Testis (tissue), 3 donors: ENCODE measurements around the gene EHMT1. TPM values are rescaled to one million over a fixed set of nuclear protein-coding genes. Genes with fewer than 3 reads are reported as not detected.
A peak's percentile ranks its signal among the peaks of the same experiment; 100 is the strongest.

Experiments
- DNase-seq: peaks from one replicate; pipeline ENCODE4 v3.0.0-alpha.2; 2019
- H3K27ac ChIP-seq, 2 donors: fragments of 200-600 bp; sonication (generic); one replicate each; pipeline ENCODE4 v1.5.1; 2019
- H3K27me3 ChIP-seq: fragments of 200-600 bp; sonication (generic); one replicate; pipeline ENCODE4 v1.5.1; 2019
- H3K36me3 ChIP-seq: fragments of 200-600 bp; sonication (generic); one replicate; pipeline ENCODE4 v1.5.1; 2017; ENCODE audit warnings: low read depth; ENCODE audit errors: missing control alignments
- H3K4me1 ChIP-seq: fragments of 200-600 bp; sonication (generic); one replicate; pipeline ENCODE4 v1.5.1; 2019
- H3K4me3 ChIP-seq, 2 donors: fragments of 200-600 bp; sonication (generic); one replicate each; pipeline ENCODE4 v1.5.1; 2017 to 2019
- H3K9me3 ChIP-seq: fragments of 200-600 bp; sonication (generic); one replicate; pipeline ENCODE4 v1.5.1; 2017
- POLR2A ChIP-seq: fragments of 450-650 bp; IDR thresholded peaks from one replicate; pipeline ENCODE4 v1.6.1; 2017; ENCODE audit warnings: antibody characterized with exemption, mild to moderate bottlenecking, moderate library complexity
- WGBS, 2 donors: methylation state at CpG; one replicate each; pipeline ENCODE4 v1.1.5; 2018; 5-methylcytosine and 5-hydroxymethylcytosine counted together
- intact Hi-C: fragments of 100-400 bp; cut with DNase I; formaldehyde crosslinking; loops from one replicate; pipeline ENCODE4 v1.15.1; 2023; ENCODE audit warnings: low total_unique reads
- polyA plus RNA-seq: library from polyadenylated mRNA; stranded (reverse); fragments of 350-450 nt; fragmentation: Illumina TruSeq; extraction: RNeasy Lipid Tissue Mini Kit (QIAGEN cat#74804); gene quantifications from one replicate; pipeline ENCODE4 v1.2.3, GENCODE V29; 2014; ENCODE audit warnings: low read depth, low replicate concordance; ENCODE audit not compliant: insufficient read depth
- total RNA-seq, 2 donors: library from RNA; depleted of rRNA; stranded (reverse); fragments of >200 nt; gene quantifications; one replicate each; pipeline ENCODE4 v1.2.3, GENCODE V29; 2016
- TF ChIP-seq, protein P1 (sequence below), 3 experiments: fragments of 450-650 bp in 2 of 3; fragments of 200-600 bp in 1 of 3; sonication (generic) in 1 of 3; IDR thresholded peaks; one replicate each; pipeline ENCODE4 v1.5.1; 2016 to 2019; ENCODE audit warnings: antibody characterized with exemption in 3 of 3, mild to moderate bottlenecking in 2 of 3, moderate library complexity in 1 of 3

The EHMT1 gene
- total and polyA plus RNA-seq, 3 donors from 2014 or later = 116 to 207 (median 193) TPM

DNA sequence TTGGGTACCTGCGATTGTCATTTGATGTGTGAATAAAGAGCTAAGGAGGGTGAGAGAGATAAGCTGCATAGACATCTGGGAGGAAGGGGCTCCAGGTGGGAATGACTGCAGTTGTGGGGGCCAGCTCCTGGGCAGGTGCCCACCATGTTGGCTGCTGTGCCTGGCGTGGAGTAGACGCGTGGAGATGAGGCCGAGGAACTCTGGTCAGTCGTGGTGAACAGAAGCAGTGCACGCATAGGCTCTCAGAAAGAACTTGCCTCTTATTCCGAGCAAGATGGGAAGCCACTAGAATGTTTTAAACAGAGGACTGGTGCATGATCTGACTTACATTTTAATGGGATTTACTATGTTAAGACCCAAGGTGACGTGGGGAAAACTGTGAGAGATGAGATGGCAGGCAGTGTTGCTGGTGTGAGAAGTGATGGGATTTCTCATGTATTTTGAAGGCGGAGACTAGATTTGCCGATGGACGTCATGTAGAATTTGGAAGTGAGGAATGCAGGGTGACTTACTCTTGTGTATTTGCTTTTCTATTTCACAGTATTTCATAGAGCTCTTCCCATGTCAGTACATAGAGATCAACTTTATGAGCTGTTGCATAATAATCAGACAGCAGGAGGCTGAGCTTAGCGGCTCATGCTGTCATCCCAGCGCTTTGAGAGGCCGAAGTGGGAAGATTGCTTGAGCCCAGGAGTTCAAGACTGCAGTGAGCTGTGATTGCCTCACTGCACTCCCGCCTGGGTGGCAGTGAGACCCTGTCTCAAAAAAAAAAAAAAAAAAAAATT, 71.1 kb downstream of the EHMT1 start:
- Histone ChIP-seq H3K4me3 (no peak overlapping the region), H3K27me3 (no peaks in the 10 kb centered on the region), H3K36me3 (no peaks in the 10 kb centered on the region), H3K27ac (no peak overlapping the region), H3K4me1 (peaks cover 22% of the 10 kb centered on the region), H3K9me3 (no peaks in the 10 kb centered on the region)
- intact Hi-C loops = no loop called here
- 85 to 89% methylated on average over 16 of the region's 16 CpGs for WGBS, 2 donors
- no peak for TF ChIP-seq POLR2A
- TF ChIP-seq, protein P1, sequence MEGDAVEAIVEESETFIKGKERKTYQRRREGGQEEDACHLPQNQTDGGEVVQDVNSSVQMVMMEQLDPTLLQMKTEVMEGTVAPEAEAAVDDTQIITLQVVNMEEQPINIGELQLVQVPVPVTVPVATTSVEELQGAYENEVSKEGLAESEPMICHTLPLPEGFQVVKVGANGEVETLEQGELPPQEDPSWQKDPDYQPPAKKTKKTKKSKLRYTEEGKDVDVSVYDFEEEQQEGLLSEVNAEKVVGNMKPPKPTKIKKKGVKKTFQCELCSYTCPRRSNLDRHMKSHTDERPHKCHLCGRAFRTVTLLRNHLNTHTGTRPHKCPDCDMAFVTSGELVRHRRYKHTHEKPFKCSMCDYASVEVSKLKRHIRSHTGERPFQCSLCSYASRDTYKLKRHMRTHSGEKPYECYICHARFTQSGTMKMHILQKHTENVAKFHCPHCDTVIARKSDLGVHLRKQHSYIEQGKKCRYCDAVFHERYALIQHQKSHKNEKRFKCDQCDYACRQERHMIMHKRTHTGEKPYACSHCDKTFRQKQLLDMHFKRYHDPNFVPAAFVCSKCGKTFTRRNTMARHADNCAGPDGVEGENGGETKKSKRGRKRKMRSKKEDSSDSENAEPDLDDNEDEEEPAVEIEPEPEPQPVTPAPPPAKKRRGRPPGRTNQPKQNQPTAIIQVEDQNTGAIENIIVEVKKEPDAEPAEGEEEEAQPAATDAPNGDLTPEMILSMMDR (IDR thresholded peaks at IDR 0.05) = no peak
- no peak for DNase-seq

DNA sequence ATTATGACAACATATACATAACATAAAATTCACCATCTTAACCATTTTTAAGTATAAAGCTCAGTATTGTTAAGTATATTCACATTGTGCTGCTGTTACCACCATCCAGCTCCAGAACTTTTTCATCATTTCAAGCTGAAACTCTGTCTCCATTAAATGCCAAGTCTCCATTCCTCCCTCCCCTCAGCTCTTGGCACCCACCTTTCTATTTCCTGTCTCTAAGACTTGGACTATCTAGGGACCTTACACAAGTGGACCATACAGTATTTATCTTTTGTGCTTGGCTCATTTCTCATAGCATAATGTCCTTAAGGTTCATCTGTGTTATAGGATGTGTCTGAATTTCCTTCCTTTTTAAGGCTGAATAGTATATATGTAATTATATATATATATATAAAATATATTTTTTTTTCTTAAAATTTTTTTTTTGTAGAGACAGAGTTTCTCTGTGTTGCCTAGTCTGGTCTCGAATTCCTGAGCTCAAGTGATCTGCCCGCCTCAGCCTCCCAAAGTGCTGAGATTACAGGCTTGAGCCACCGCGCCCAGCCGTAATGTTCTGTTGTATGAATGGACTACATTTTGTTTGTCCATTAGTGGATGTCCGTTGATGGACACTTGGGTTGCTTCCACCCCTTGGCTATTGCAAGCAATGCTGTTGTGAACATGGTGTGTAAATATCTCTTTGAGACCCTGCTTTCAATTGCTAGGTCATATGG, 72.3 kb downstream of the EHMT1 start:
- Histone ChIP-seq H3K4me3 (no peak overlapping the region), H3K4me1 (peaks cover 33% of the 10 kb centered on the region), H3K27me3 (no peaks in the 10 kb centered on the region), H3K27ac (no peak overlapping the region), H3K9me3 (no peaks in the 10 kb centered on the region), H3K36me3 (no peaks in the 10 kb centered on the region)
- 95 to 96% methylated on average over 6 of the region's 6 CpGs for WGBS, 2 donors
- TF ChIP-seq, protein P1 (IDR thresholded peaks at IDR 0.05) = no peak
- no peak for TF ChIP-seq POLR2A
- intact Hi-C loops = no loop called here
- DNase-seq = no peak

DNA sequence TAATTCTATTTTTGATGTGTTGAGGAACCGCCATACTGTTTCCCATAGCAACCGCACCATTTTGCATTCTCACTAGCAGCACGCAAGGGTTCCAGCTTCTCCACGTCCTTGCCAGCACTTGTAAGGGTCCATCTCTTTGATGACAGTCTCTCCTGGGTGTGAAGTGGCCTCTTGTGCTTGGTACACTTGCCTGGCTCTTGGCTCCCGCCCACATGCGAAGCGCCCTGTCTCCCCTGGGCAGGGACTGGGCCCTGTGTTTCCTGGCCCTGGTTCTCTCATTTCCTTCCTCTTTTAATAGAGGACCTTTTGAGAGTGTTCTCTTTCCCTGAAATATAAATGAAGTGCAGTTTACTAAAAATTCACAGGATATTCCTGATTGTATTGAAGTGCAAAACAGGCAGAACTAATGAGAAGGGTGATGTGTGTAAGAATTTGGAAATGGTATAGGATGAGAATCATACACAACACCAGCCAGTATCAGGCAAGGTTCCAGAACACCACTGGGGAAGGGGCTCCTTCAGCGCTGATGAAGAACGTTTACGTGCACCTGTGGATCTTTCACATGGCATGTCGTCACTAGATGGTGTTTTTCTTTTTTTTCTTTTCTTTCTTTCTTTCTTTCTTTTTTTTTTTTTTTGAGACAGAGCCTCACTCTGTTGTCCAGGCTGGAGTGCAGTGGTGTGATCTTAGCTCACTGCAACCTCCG, 73.0 kb downstream of the EHMT1 start:
- Histone ChIP-seq H3K4me1 (peaks cover 40% of the 10 kb centered on the region), H3K9me3 (no peaks in the 10 kb centered on the region), H3K27me3 (no peaks in the 10 kb centered on the region), H3K4me3 (no peak overlapping the region), H3K36me3 (no peaks in the 10 kb centered on the region), H3K27ac (no peak overlapping the region)
- DNase-seq = no peak
- WGBS, 2 donors = 89 to 90% methylated on average over 12 of the region's 12 CpGs
- TF ChIP-seq, protein P1 (IDR thresholded peaks at IDR 0.05) = no peak
- no peak for TF ChIP-seq POLR2A
- intact Hi-C loops = no loop called here

DNA sequence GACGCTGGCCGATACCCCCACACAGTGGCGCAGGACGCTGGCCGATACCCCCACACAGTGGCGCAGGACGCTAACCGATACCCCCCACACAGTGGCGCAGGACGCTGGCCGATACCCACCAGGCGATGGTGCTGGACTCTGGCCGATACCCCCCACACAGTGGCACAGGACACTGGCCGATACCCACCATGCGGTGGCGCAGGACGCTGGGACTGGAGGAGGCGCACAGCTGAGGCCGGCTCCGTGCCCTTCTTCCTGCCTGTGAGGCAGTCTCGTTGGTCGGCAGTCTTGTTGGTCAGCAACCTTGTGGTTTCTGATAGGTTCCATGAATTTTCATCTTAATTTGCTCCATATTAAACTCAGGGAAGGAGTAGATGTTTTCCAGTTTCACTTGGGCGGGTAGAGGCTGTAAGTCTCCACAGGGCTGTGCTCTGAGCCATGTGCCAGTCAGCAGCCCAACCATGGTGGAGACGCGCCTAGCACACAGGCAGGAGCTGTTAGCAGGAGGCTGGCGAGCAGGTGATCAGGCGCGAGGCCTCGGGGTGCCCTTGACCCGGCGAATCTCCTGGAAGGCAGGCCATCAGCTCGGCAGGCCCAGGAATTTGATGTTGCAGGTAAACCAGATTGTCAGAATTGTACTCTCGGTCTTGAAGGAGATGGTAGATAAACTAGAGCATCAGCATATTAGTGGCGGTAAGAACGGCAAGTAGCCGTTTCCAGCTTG, 75.6 kb downstream of the EHMT1 start:
- WGBS, 2 donors = 87 to 88% methylated on average over 29 to 36 of the region's 36 CpGs
- no peak overlapping the region for H3K4me3 ChIP-seq
- peak overlapping the region in 1 of 2 donors; percentile 50 for H3K27ac ChIP-seq
- TF ChIP-seq POLR2A = no peak
- TF ChIP-seq, protein P1 (IDR thresholded peaks at IDR 0.05) = no peak
- H3K9me3 ChIP-seq = no peaks in the 10 kb centered on the region
- DNase-seq = no peak
- peaks cover 50% of the 10 kb centered on the region for H3K4me1 ChIP-seq
- no peaks in the 10 kb centered on the region for H3K27me3 ChIP-seq
- intact Hi-C loops = no loop called here
- no peaks in the 10 kb centered on the region for H3K36me3 ChIP-seq
